ENCODE results near the gene PMS1.
"Not testable (repeated sequence)": the region's sequence is repeated elsewhere in the genome, so short reads cannot be mapped to it uniquely, and the experiment has no call there.

The PMS1 gene

DNA sequence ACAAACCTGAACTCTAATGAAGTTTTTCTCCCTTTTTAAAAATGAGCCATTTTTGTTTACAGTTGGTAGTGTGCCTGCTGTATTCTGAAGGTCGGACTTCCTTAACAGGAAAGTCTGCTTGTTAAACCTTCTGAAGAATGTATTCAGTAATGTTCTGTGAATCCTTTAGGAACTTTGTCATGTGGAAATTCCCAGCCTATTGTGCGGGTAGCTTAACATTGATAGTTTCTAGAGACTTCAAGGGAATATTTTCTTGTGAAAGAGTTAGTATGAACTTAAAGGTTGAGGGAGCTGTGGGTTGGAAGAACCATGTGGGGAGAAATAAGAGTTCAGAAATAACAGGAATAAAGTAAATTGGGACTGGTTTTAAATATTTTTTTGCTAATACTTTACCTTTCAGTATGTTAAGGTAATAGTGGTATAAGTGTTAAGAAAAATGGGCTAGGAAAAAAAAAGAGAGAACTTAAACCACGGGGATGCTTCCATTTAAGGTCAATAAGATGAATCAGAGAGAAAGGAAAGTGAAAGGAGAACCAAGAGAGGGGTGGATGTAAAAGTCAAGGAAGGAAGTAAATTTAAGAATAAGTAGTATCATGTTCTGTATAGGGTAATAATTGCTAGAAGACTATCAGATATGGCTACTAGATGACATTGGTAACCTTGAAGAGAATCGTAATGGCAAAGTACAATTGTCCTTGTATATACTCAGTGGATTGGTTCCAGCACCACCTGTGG is 90.5 kb downstream of the PMS1 start:
- TF ChIP-seq, protein P1, sequence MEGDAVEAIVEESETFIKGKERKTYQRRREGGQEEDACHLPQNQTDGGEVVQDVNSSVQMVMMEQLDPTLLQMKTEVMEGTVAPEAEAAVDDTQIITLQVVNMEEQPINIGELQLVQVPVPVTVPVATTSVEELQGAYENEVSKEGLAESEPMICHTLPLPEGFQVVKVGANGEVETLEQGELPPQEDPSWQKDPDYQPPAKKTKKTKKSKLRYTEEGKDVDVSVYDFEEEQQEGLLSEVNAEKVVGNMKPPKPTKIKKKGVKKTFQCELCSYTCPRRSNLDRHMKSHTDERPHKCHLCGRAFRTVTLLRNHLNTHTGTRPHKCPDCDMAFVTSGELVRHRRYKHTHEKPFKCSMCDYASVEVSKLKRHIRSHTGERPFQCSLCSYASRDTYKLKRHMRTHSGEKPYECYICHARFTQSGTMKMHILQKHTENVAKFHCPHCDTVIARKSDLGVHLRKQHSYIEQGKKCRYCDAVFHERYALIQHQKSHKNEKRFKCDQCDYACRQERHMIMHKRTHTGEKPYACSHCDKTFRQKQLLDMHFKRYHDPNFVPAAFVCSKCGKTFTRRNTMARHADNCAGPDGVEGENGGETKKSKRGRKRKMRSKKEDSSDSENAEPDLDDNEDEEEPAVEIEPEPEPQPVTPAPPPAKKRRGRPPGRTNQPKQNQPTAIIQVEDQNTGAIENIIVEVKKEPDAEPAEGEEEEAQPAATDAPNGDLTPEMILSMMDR (IDR thresholded peaks at IDR 0.05; ENCODE audit: low read length, missing control alignments), result no peak
- H3K4me3 ChIP-seq (replicated peaks; ENCODE audit: low read depth, low read length), result no peak overlapping the region
- no peak for DNase-seq (ENCODE audit: low read depth)

DNA sequence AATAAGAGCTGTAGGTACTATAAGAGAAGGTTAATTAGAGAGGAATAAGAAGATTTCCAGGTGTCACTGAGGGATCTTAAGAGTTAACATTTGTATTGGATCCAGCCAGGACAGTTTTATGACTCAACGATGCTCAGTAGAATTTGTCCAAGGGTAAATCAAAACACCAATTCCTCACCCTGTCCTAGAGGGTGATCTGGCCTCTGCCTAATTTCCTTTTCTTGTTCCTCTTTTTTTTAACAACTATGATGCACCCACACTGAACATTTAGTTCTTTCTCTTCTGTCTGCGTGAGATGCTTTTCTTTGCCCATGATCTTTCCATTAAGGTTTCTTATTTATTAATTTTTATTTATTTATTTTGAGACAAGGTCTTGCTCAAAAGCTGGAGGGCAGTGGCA is 92.0 kb downstream of the PMS1 start:
- no peak for DNase-seq (ENCODE audit: low read depth)
- TF ChIP-seq, protein P1 (IDR thresholded peaks at IDR 0.05; ENCODE audit: low read length, missing control alignments), result no peak
- no peak overlapping the region for H3K4me3 ChIP-seq (replicated peaks; ENCODE audit: low read depth, low read length)

DNA sequence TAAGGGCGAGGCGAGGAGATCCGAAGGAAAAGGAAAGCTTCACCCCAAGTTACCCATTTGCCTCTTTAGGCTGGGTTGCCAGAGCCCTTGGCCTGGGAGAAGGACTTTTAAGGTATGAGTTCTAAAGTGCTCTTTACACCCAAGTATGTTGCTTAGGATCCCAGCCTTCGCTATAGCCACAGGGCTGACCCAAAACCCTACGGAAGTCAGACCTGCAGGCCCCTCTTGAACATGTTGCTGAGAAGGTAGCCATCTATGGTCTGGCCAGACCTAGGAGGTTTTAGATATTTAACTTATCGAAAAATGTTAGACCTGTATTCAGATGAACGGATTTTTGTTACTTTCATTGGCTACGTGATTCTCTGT is 95.4 kb downstream of the PMS1 start:
- TF ChIP-seq, protein P1 (IDR thresholded peaks at IDR 0.05; ENCODE audit: low read length, missing control alignments), result no peak
- no peak for DNase-seq (ENCODE audit: low read depth)
- H3K4me3 ChIP-seq (replicated peaks; ENCODE audit: low read depth, low read length), result no peak overlapping the region

DNA sequence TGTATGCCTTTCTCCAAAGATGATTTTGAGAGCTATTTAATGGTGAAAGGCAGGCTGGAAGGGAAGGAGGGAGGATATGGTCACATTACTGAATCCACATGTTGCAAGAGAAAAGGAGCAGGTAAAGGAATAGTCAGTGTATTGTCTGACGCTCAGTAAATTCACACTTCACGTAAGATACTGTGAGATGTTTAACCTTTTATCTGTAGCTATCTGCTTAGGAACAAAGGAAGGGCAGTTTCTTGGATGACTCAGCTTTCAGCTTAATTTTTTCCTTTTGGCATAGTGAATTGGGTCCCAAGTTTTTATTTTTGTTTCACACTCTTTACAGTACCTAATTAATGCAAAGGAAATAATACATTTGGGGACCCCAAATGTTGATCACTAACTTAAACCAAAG is 96.2 kb downstream of the PMS1 start:
- TF ChIP-seq, protein P1 (IDR thresholded peaks at IDR 0.05; ENCODE audit: low read length, missing control alignments), result no peak
- DNase-seq (ENCODE audit: low read depth), result no peak
- no peak overlapping the region for H3K4me3 ChIP-seq (replicated peaks; ENCODE audit: low read depth, low read length)

DNA sequence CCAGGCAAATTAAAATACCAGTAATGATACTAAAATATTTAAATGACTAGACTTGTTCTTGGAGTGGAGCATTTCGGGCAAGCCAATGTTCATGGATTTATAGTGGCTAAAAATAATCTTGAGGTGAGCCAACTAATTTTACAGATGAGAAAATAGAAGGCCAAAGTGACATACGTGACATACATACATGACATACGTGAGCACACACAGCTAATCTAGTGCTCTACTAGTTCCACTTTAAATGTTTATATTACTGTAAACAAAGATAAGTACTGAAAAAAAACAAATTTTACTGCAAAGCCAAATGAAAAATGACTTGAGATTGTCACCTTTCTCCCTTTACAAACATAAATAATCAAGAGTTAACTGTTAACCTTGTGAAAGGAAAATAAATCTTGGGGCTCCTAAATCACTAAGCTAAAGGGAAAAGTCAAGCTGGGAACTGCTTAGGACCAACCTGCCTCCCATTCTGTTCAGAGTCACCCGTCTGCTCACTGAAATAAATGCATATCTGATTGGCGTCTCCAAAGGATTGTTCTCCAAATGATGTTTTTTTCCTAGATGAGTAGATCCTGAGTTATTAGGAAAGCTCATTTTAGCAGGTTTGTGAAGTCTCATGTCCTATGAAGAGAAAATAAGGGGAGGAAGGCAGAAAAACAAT is 96.7 kb downstream of the PMS1 start:
- no peak for DNase-seq (ENCODE audit: low read depth)
- TF ChIP-seq, protein P1 (IDR thresholded peaks at IDR 0.05; ENCODE audit: low read length, missing control alignments), result no peak
- H3K4me3 ChIP-seq (replicated peaks; ENCODE audit: low read depth, low read length), result no peak overlapping the region

DNA sequence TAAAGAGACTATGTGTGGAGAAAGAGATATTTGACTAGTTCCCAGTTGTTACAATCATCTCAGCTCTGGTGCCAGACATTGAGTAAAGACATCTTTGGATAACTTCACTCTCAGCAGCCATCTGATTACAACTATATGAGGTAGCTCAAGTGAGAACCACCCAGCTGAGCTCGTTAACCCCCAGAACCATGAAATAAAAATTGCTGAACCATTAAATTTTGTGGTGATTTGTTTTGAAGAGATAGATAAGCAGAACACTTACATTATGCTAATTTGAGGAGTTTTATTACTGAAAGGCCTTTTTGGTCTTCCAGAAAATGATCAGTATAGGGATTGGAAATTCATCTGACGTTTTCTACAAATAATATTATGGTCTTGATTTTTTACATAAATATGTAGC is 101.1 kb downstream of the PMS1 start:
- no peak overlapping the region for H3K4me3 ChIP-seq (replicated peaks; ENCODE audit: low read depth, low read length)
- TF ChIP-seq, protein P1 (IDR thresholded peaks at IDR 0.05; ENCODE audit: low read length, missing control alignments), result no peak
- DNase-seq (ENCODE audit: low read depth), result no peak

DNA sequence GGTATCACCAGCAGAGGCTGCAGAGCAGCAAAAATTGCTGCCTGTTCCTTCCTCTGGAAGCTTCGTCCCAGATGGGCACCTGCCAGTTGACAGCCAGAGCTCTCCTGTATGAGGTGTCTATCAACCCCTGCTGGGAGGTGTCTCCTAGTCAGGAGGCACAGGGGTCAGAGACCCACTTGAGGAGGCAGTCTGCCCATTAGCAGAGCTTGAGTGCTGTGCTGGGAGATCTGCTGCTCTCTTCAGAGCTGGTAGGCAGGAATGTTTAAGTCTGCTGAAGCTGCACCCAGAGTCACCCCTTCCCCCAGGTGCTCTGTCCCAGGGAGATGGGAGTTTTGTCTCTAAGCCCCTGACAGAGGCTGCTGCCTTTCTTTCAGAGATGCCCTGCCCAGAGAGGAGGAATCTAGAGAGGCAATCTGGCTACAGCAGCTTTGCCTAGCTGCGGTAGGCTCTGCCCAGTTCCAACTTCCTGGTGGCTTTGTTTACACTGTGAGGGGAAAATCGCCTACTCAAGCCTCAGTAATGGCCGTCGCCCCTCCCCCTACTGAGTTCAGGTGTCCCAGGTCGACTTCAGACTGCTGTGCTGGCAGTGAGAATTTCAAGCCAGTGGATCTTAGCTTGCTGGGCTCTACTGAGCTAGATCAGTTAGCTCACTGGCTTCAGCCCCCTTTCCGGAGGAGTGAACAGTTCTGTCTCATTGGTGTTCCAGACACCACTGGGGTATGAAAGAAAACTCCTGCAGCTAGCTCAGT is 108.5 kb downstream of the PMS1 start:
- DNase-seq (ENCODE audit: low read depth), result not testable (repeated sequence)

More for the DNA sequence above, 108.5 kb downstream of the PMS1 start:
- not testable (repeated sequence) for H3K4me3 ChIP-seq (replicated peaks; ENCODE audit: low read depth, low read length)
